Measurements from ENCODE around the gene ZNF616. TPM values are rescaled to one million over a fixed set of nuclear protein-coding genes. Genes with fewer than 3 reads are reported as not detected.

Gene ZNF616
- total RNA-seq, 1 experiment from 2014 or later, result 34.6 TPM

- TF ChIP-seq ARID4B (CRISPR knock-in tag; IDR thresholded peaks at IDR 0.05; ENCODE audit: borderline replicate concordance) (no peak), FOXP1 (CRISPR knock-in tag; IDR thresholded peaks at IDR 0.05; ENCODE audit: borderline replicate concordance) (no peak), E2F5 (CRISPR knock-in tag; IDR thresholded peaks at IDR 0.05) (no peak), RORB (CRISPR knock-in tag; IDR thresholded peaks at IDR 0.05) (no peak), ELF4 (CRISPR knock-in tag; IDR thresholded peaks at IDR 0.05; ENCODE audit: low read depth) (no peak), USF2 (CRISPR knock-in tag; IDR thresholded peaks at IDR 0.05) (no peak), ZNF396 (CRISPR knock-in tag; IDR thresholded peaks at IDR 0.05; ENCODE audit: borderline replicate concordance) (no peak)
These were observed 69.2 kb downstream of the ZNF616 start (continued) for GRCh38 chr19:52070496-52070895.

- Mint-ChIP-seq H3K4me1 (no peaks in the 10 kb centered on the region), H3K36me3 (peaks cover 96% of the 10 kb centered on the region), H3K27ac (no peak overlapping the region), H3K4me3 (no peak overlapping the region), H3K27me3 (ENCODE audit: low read depth) (no peaks in the 10 kb centered on the region; the same call in 1 of the 2 replicates), H3K9me3 (peaks cover 70% of the 10 kb centered on the region)
- TF ChIP-seq GTF2I (CRISPR knock-in tag; conservative IDR thresholded peaks at IDR 0.05), result no peak
- no peak for TF ChIP-seq ZNF512 (CRISPR knock-in tag; IDR thresholded peaks at IDR 0.05; ENCODE audit: borderline replicate concordance)
- no peak for TF ChIP-seq CREM (CRISPR knock-in tag; IDR thresholded peaks at IDR 0.05)
- no peak for TF ChIP-seq FOXP1 (CRISPR knock-in tag; IDR thresholded peaks at IDR 0.05; ENCODE audit: borderline replicate concordance)
- TF ChIP-seq E2F1 (CRISPR knock-in tag; IDR thresholded peaks at IDR 0.05), result no peak
- TF ChIP-seq USF1 (CRISPR knock-in tag; IDR thresholded peaks at IDR 0.05), result no peak
- TF ChIP-seq ELF4 (CRISPR knock-in tag; IDR thresholded peaks at IDR 0.05; ENCODE audit: low read depth), result no peak
- TF ChIP-seq ZBTB43 (CRISPR knock-in tag; IDR thresholded peaks at IDR 0.05), result no peak
- no peak for TF ChIP-seq ZSCAN18 (CRISPR knock-in tag; IDR thresholded peaks at IDR 0.05)
- no peak for TF ChIP-seq NR3C1 (CRISPR knock-in tag; conservative IDR thresholded peaks at IDR 0.05; ENCODE audit: low read depth)
- POLR2A ChIA-PET, result no interaction called here
- ATAC-seq, result no peak
- no peak for DNase-seq (ENCODE audit: low spot score)
- CTCF ChIA-PET, result no interaction called here
These were observed 70.1 kb downstream of the ZNF616 start for GRCh38 chr19:52069653-52070052.

Measured in WTC11 (cell line).